Measurements from ENCODE around the gene PPP2R3B.

PPP2R3B gene

DNA sequence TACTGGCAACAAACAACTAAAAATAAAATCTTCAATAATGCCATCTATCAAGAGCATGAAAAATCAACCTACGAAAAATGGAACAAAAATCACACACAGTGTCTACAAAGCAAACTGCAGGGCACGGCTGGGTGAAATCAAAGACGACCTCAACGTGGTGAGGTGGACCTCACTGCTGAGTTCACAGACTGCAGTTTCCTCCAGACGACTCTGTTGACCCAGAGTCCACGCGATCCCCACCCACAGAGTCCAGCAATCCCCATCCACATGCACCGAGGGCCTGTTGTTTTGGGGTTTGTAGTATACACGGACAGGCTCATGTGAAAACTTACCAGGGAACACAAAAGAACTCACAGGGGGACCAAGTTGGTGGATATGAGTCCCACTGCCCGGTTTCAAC is 37.0 kb downstream of the PPP2R3B start (continued):
- TF ChIP-seq ZNF366 (tag by site-specific recombination; conservative IDR thresholded peaks at IDR 0.05) (no peak), ZNF155 (tag by site-specific recombination; IDR thresholded peaks at IDR 0.05) (no peak), ZNF202 (tag by site-specific recombination; IDR thresholded peaks at IDR 0.05; ENCODE audit: borderline replicate concordance) (no peak), ATF2 (tag by site-specific recombination; IDR thresholded peaks at IDR 0.05; ENCODE audit: low read depth) (no peak), ZNF692 (tag by site-specific recombination; IDR thresholded peaks at IDR 0.05) (no peak), ZNF48 (tag by site-specific recombination; IDR thresholded peaks at IDR 0.05) (no peak), ZNF777 (tag by site-specific recombination; IDR thresholded peaks at IDR 0.05; ENCODE audit: borderline replicate concordance) (no peak), ZNF2 (tag by site-specific recombination; IDR thresholded peaks at IDR 0.05) (no peak), SP3 (tag by site-specific recombination; IDR thresholded peaks at IDR 0.05) (no peak), ZBTB20 (tag by site-specific recombination; IDR thresholded peaks at IDR 0.05) (no peak)

DNA sequence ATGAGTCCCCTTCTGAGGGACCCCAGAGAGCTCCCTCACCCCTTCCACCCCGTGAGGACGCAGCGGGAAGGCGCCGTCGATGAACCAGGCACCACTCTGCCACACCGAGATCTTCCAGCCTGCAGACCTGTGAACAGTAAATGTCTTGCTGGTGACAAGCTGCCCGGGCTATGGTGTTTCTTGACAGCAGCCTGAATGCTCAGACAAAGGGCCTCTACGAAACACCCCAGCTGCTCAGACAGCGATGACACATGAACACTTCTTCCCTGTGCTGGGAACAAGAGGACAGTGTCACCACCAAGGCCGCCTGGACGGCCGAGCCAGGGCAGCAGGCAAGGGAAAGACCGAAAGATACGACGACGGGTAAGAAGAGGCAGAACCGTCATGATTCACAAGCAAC is 37.5 kb downstream of the PPP2R3B start:
- ChIA-PET POLR2A (no interaction called here), CTCF (no interaction called here)
- Histone ChIP-seq H3K36me3 (ENCODE audit: control insufficient read depth in 2 of 2, insufficient read depth in 1 of 2, low read length in 2 of 2) (peaks cover 0 to 28% of the 10 kb centered on the region in 2 experiments; a peak in 2 of 3 replicates), H3K4me1 (ENCODE audit: control insufficient read depth, insufficient read depth, low read length) (no peaks in the 10 kb centered on the region), H3K9me3 (ENCODE audit: control insufficient read depth, insufficient read depth, low read depth, low read length) (no peaks in the 10 kb centered on the region), H3K4me3 (ENCODE audit: low read depth, low read length) (no peak overlapping the region), H3K27ac (ENCODE audit: extremely low read depth, low read depth, low read length) (no peak overlapping the region)
- no peak for TF ChIP-seq ZNF211 (tag by site-specific recombination; IDR thresholded peaks at IDR 0.05; ENCODE audit: low read depth)
- TF ChIP-seq ZNF426 (tag by site-specific recombination; IDR thresholded peaks at IDR 0.05): no peak
- no peak for TF ChIP-seq ZNF362 (tag by site-specific recombination; IDR thresholded peaks at IDR 0.05)
- TF ChIP-seq ZNF623 (tag by site-specific recombination; IDR thresholded peaks at IDR 0.05): no peak
- no peak for TF ChIP-seq ZNF830 (tag by site-specific recombination; IDR thresholded peaks at IDR 0.05; ENCODE audit: low read depth)
- TF ChIP-seq ZNF335 (tag by site-specific recombination; conservative IDR thresholded peaks at IDR 0.05): no peak
- no peak for TF ChIP-seq HOXD13 (CRISPR knock-in tag; IDR thresholded peaks at IDR 0.05; ENCODE audit: borderline replicate concordance)
- TF ChIP-seq, protein P1, sequence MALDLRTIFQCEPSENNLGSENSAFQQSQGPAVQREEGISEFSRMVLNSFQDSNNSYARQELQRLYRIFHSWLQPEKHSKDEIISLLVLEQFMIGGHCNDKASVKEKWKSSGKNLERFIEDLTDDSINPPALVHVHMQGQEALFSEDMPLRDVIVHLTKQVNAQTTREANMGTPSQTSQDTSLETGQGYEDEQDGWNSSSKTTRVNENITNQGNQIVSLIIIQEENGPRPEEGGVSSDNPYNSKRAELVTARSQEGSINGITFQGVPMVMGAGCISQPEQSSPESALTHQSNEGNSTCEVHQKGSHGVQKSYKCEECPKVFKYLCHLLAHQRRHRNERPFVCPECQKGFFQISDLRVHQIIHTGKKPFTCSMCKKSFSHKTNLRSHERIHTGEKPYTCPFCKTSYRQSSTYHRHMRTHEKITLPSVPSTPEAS (tag by site-specific recombination; IDR thresholded peaks at IDR 0.05): no peak

- H3K9me3 ChIP-seq (ENCODE audit: control insufficient read depth, insufficient read depth, low read depth, low read length): no peaks in the 10 kb centered on the region
- H3K27ac ChIP-seq (ENCODE audit: extremely low read depth, low read depth, low read length): no peak overlapping the region
- no peaks in the 10 kb centered on the region for H3K4me1 ChIP-seq (ENCODE audit: control insufficient read depth, insufficient read depth, low read length)
- CTCF ChIA-PET: no interaction called here
- no peak overlapping the region for H3K4me3 ChIP-seq (ENCODE audit: low read depth, low read length)
- POLR2A ChIA-PET: no interaction called here
- H3K36me3 ChIP-seq (ENCODE audit: control insufficient read depth in 2 of 2, insufficient read depth in 1 of 2, low read length in 2 of 2): peaks cover 0 to 31% of the 10 kb centered on the region in 2 experiments; a peak in 2 of 3 replicates
- no peak for TF ChIP-seq ZNF341 (tag by site-specific recombination; IDR thresholded peaks at IDR 0.05; ENCODE audit: low read depth)
- TF ChIP-seq ZNF571 (tag by site-specific recombination; IDR thresholded peaks at IDR 0.05): no peak
- TF ChIP-seq YY2 (tag by site-specific recombination; IDR thresholded peaks at IDR 0.05): no peak
- no peak for TF ChIP-seq MYNN (tag by site-specific recombination; IDR thresholded peaks at IDR 0.05; ENCODE audit: borderline replicate concordance)
- no peak for TF ChIP-seq ZNF266 (tag by site-specific recombination; IDR thresholded peaks at IDR 0.05; ENCODE audit: low read depth)
- TF ChIP-seq, protein P2, sequence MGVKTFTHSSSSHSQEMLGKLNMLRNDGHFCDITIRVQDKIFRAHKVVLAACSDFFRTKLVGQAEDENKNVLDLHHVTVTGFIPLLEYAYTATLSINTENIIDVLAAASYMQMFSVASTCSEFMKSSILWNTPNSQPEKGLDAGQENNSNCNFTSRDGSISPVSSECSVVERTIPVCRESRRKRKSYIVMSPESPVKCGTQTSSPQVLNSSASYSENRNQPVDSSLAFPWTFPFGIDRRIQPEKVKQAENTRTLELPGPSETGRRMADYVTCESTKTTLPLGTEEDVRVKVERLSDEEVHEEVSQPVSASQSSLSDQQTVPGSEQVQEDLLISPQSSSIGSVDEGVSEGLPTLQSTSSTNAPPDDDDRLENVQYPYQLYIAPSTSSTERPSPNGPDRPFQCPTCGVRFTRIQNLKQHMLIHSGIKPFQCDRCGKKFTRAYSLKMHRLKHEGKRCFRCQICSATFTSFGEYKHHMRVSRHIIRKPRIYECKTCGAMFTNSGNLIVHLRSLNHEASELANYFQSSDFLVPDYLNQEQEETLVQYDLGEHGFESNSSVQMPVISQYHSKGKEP (tag by site-specific recombination; IDR thresholded peaks at IDR 0.05): no peak
- no peak for TF ChIP-seq ZNF530 (tag by site-specific recombination; IDR thresholded peaks at IDR 0.05; ENCODE audit: low read depth)
- no peak for TF ChIP-seq ZFP37 (tag by site-specific recombination; IDR thresholded peaks at IDR 0.05)
Observed at GRCh38 chrX:348461-349117, 38.1 kb downstream of the PPP2R3B start.
